Panc1 (cell line): Measurements from ENCODE around the gene TAF1A. TPM values are rescaled to one million over a fixed set of nuclear protein-coding genes. Genes with fewer than 3 reads are reported as not detected.
A peak's percentile ranks its signal among the peaks of the same experiment; 100 is the strongest.

Source experiments
- ATAC-seq: fragments of 200-7000 bp; cut with Tn5 transposase; 2 replicates; pipeline ENCODE4 v1.9.1; 2020; ENCODE audit warnings: mild to moderate bottlenecking, moderate library complexity
- BruUV-seq: library from RNA; stranded (reverse); fragments of 400-500 nt; replicated peaks from 2 replicates; lab custom pipeline; 2021; lab: Mats Ljungman, UMichigan
- CTCF ChIA-PET: fragments of 300-600 bp; sonication (Branson Sonifier 250); formaldehyde crosslinking; loops from one replicate; lab custom pipeline; 2022; ENCODE audit warnings: antibody characterized with exemption; lab: Charles Lee
- POLR2A ChIA-PET: fragments of 300-600 bp; sonication (Branson Sonifier 250); formaldehyde crosslinking; loops from one replicate; lab custom pipeline; 2022; ENCODE audit warnings: antibody characterized with exemption; lab: Charles Lee
- DNase-seq: peaks from one replicate; pipeline ENCODE4 v3.0.0-alpha.2; 2010; ENCODE audit warnings: low read depth, low spot score
- H3K27ac ChIP-seq: 2 replicates; pipeline ENCODE4 v1.5.1; 2011; ENCODE audit warnings: mild to moderate bottlenecking, low read length, inconsistent platforms
- H3K27me3 ChIP-seq: fragments of 200-500 bp; sonication (Bioruptor generic); 2 replicates; pipeline ENCODE4 v1.6.0; 2014; ENCODE audit warnings: low read length, inconsistent platforms; ENCODE audit not compliant: control insufficient read depth, insufficient read depth
- H3K36me3 ChIP-seq: fragments of 200-500 bp; sonication (Bioruptor generic); 2 replicates; pipeline ENCODE4 v1.5.1; 2014; ENCODE audit warnings: inconsistent platforms, mild to moderate bottlenecking, low read length, moderate library complexity; ENCODE audit not compliant: control insufficient read depth, insufficient read depth
- H3K4me1 ChIP-seq: 2 replicates; pipeline ENCODE4 v1.5.1; 2011; ENCODE audit warnings: inconsistent platforms, mild to moderate bottlenecking, low read length, moderate library complexity; ENCODE audit not compliant: control insufficient read depth, insufficient read depth
- H3K4me3 ChIP-seq, 2 experiments: 2 replicates each; pipeline ENCODE4 v1.5.1; 2011 to 2012; ENCODE audit warnings: low read depth in 2 of 2, low read length in 2 of 2, mild to moderate bottlenecking in 2 of 2, inconsistent platforms in 1 of 2, moderate library complexity in 1 of 2
- H3K9me3 ChIP-seq: fragments of 200-500 bp; sonication (Bioruptor generic); 2 replicates; pipeline ENCODE4 v1.5.1; 2014; ENCODE audit warnings: low read depth, mild to moderate bottlenecking, inconsistent platforms, low read length, moderate library complexity; ENCODE audit not compliant: control insufficient read depth, insufficient read depth
- POLR2AphosphoS5 ChIP-seq: IDR thresholded peaks from 2 replicates; pipeline ENCODE4 v1.6.1; 2012; ENCODE audit warnings: mild to moderate bottlenecking, low read depth, low read length, moderate library complexity
- SIN3A ChIP-seq: IDR thresholded peaks from 2 replicates; pipeline ENCODE4 v1.6.1; 2012; ENCODE audit warnings: low read depth, mild to moderate bottlenecking, low read length, moderate library complexity, borderline replicate concordance; ENCODE audit not compliant: insufficient read depth
- TCF7L2 ChIP-seq: IDR thresholded peaks from 2 replicates; pipeline ENCODE4 v1.6.1; 2011; ENCODE audit warnings: mild to moderate bottlenecking, low read depth, low read length, inconsistent platforms
- in situ Hi-C: cut with HindIII; loops from 2 replicates; pipeline ENCODE4 v1.10.0; 2016; ENCODE audit warnings: low sequenced_read_pairs, low pct_unique_long_range_greater_than_20kb
- intact Hi-C: fragments of 100-400 bp; cut with micrococcal nuclease; formaldehyde crosslinking; loops from one replicate; pipeline ENCODE4 v1.10.0; 2022; ENCODE audit not compliant: unreplicated experiment
- total RNA-seq: library from RNA; stranded (reverse); gene quantifications from one replicate; pipeline ENCODE4 v1.2.1, GENCODE V29; 2021; ENCODE audit not compliant: unreplicated experiment
- TF ChIP-seq, protein P1 (sequence below): fragments of 450-650 bp; IDR thresholded peaks from 2 replicates; pipeline ENCODE4 v1.5.1; 2017; ENCODE audit warnings: mild to moderate bottlenecking
- TF ChIP-seq, protein P2 (sequence below), 2 experiments: IDR thresholded peaks; 2 replicates each; pipeline ENCODE4 v1.6.1; 2011 to 2012; ENCODE audit warnings: low read depth in 2 of 2, control low read depth in 1 of 2, low read length in 1 of 2, mild to moderate bottlenecking in 1 of 2, moderate library complexity in 1 of 2; ENCODE audit not compliant: insufficient read depth in 1 of 2

TAF1A gene
- total RNA-seq, 1 experiment from 2014 or later, result 11.6 TPM

DNA sequence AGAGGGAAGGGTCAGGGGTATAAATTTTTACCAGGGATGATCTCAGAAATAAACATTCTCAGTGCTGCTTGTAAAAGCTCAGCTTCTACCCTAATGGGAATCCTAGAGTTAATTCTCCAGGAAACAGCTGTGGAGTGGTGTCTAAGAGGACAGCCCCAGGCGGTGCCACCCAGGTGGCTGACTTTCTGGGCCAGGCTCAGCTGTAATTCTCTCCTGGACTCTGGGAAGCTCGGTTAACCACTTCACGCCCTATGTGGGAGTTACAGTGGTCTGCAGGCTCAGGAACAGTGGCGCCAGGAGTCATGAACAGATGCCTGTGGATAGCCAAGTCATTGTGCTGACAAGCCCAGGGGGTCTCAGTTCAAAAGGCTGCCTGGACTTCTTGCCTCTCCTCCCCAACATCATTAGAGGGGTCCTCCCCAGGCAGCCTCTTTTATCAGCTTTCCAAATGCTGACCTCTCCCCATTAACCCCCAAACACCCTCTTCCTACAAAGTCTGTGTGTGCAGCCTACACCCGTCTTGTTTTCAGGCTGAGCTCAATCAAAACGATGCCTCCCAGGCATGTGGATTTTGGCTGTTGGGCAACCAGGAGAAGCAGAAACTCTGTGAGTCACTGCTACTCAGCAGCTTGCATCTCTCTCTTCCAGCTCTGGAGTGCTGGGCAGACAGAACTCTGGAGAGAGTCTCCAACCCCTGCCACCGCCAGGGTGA is 43.0 kb downstream of the TAF1A start:
- Histone ChIP-seq H3K27me3 (no peaks in the 10 kb centered on the region), H3K4me3 (peak overlapping the region; percentile 27 to 59), H3K4me1 (peaks cover 30% of the 10 kb centered on the region), H3K27ac (peak overlapping the region; percentile 73), H3K9me3 (no peaks in the 10 kb centered on the region), H3K36me3 (no peaks in the 10 kb centered on the region)
- peak; percentile 76 for TF ChIP-seq TCF7L2
- no peak for TF ChIP-seq POLR2AphosphoS5
- TF ChIP-seq, protein P1, sequence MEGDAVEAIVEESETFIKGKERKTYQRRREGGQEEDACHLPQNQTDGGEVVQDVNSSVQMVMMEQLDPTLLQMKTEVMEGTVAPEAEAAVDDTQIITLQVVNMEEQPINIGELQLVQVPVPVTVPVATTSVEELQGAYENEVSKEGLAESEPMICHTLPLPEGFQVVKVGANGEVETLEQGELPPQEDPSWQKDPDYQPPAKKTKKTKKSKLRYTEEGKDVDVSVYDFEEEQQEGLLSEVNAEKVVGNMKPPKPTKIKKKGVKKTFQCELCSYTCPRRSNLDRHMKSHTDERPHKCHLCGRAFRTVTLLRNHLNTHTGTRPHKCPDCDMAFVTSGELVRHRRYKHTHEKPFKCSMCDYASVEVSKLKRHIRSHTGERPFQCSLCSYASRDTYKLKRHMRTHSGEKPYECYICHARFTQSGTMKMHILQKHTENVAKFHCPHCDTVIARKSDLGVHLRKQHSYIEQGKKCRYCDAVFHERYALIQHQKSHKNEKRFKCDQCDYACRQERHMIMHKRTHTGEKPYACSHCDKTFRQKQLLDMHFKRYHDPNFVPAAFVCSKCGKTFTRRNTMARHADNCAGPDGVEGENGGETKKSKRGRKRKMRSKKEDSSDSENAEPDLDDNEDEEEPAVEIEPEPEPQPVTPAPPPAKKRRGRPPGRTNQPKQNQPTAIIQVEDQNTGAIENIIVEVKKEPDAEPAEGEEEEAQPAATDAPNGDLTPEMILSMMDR, result no peak
- ChIA-PET CTCF (no interaction called here), POLR2A (interaction anchor here (0.6 to 0.7 kb wide), 2 partner anchors 928 to 1554 kb away, joined by 3 read pairs; no protein-coding TSS in a partner anchor)
- in situ Hi-C loops (no loop called here), intact Hi-C loops (no loop called here)
- peak; percentile 91 for ATAC-seq
- DNase-seq, result peak; percentile 15
- no TSS peak for BruUV-seq

DNA sequence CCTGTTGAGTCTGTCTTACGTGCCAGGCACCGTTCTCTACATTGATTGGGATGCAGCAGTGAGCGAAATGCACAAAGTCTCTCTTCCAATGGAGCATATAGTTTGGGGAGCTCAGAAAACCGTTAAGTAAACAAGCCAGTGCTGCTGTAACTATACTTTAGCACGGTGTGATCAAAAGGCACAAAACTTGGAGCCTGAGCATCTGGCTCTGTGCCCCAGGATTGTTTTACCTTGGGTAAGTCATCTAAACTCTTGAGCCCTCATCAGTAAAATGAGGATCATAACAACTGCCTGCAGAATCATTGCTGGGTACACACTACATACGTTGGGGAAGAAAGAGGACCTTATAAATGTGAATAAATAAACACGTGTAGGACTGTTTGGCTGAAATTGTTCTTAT is 43.6 kb downstream of the TAF1A start:
- Histone ChIP-seq H3K27me3 (no peaks in the 10 kb centered on the region), H3K36me3 (no peaks in the 10 kb centered on the region), H3K27ac (peak overlapping the region; percentile 73), H3K9me3 (no peaks in the 10 kb centered on the region), H3K4me1 (peaks cover 30% of the 10 kb centered on the region), H3K4me3 (peak overlapping the region; percentile 27 to 59; a peak in 3 of 4 replicates)
- peak; percentile 24 for ATAC-seq
- BruUV-seq, result no TSS peak
- intact Hi-C loops, result no loop called here
- DNase-seq, result no peak
- CTCF ChIA-PET, result interaction anchor here (1.0 kb wide), 1 partner anchor 1112 kb away, joined by 4 read pairs; no protein-coding TSS in a partner anchor
- in situ Hi-C loops, result no loop called here
- TF ChIP-seq TCF7L2, result peak; percentile 60
- TF ChIP-seq, protein P2, sequence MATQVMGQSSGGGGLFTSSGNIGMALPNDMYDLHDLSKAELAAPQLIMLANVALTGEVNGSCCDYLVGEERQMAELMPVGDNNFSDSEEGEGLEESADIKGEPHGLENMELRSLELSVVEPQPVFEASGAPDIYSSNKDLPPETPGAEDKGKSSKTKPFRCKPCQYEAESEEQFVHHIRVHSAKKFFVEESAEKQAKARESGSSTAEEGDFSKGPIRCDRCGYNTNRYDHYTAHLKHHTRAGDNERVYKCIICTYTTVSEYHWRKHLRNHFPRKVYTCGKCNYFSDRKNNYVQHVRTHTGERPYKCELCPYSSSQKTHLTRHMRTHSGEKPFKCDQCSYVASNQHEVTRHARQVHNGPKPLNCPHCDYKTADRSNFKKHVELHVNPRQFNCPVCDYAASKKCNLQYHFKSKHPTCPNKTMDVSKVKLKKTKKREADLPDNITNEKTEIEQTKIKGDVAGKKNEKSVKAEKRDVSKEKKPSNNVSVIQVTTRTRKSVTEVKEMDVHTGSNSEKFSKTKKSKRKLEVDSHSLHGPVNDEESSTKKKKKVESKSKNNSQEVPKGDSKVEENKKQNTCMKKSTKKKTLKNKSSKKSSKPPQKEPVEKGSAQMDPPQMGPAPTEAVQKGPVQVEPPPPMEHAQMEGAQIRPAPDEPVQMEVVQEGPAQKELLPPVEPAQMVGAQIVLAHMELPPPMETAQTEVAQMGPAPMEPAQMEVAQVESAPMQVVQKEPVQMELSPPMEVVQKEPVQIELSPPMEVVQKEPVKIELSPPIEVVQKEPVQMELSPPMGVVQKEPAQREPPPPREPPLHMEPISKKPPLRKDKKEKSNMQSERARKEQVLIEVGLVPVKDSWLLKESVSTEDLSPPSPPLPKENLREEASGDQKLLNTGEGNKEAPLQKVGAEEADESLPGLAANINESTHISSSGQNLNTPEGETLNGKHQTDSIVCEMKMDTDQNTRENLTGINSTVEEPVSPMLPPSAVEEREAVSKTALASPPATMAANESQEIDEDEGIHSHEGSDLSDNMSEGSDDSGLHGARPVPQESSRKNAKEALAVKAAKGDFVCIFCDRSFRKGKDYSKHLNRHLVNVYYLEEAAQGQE (IDR thresholded peaks at IDR 0.05; ENCODE audit: insufficient read depth in 1 of 2, low read depth in 2 of 2, low read length in 1 of 2), result no peak
- POLR2A ChIA-PET, result interaction anchor here (0.7 kb wide), 1 partner anchor 1553 kb away, joined by 3 read pairs; no protein-coding TSS in a partner anchor

DNA sequence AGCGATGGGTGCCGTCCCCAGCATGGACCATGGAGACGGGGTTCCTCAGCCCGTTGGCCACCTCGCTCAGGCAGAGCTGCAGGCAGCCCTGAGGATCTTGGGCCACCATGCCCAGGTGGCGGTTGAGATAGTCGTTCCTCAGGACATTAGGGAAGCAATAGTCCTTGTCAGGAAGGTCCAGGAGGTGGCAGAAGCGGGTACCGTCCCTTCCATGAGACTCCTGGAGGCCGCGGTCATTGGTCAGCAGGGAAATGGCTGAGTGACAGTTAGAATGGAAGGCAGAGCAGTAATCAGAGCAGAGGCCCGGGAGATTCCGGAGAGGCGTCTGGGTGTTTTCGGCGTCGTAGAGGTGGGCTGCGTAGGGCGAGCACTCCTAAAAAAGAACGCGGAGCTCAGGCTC is 45.9 kb downstream of the TAF1A start:
- Histone ChIP-seq H3K36me3 (no peaks in the 10 kb centered on the region), H3K4me1 (peaks cover 30% of the 10 kb centered on the region), H3K9me3 (no peaks in the 10 kb centered on the region), H3K27me3 (no peaks in the 10 kb centered on the region), H3K27ac (peak overlapping the region; percentile 39; the same call in 1 of the 2 replicates), H3K4me3 (no peak overlapping the region)
- CTCF ChIA-PET, result no interaction called here
- intact Hi-C loops, result no loop called here
- POLR2A ChIA-PET, result no interaction called here
- in situ Hi-C loops, result no loop called here
- no peak for DNase-seq
- no TSS peak for BruUV-seq
- TF ChIP-seq TCF7L2, result no peak
- no peak for TF ChIP-seq SIN3A
- TF ChIP-seq, protein P2 (IDR thresholded peaks at IDR 0.05; ENCODE audit: insufficient read depth in 1 of 2, low read depth in 2 of 2, low read length in 1 of 2), result no peak
- TF ChIP-seq, protein P1, result no peak; the same call in 1 of the 2 replicates
- no peak for TF ChIP-seq POLR2AphosphoS5
- ATAC-seq, result no peak
